Glomerular visceral epithelial cell (primary cell): ENCODE results near the gene TMEM54.

ENCODE experiments used
- DNase-seq: peaks from one replicate; pipeline ENCODE4 v3.0.0-alpha.2; 2016; ENCODE audit errors: extremely low spot score

The TMEM54 gene

DNA sequence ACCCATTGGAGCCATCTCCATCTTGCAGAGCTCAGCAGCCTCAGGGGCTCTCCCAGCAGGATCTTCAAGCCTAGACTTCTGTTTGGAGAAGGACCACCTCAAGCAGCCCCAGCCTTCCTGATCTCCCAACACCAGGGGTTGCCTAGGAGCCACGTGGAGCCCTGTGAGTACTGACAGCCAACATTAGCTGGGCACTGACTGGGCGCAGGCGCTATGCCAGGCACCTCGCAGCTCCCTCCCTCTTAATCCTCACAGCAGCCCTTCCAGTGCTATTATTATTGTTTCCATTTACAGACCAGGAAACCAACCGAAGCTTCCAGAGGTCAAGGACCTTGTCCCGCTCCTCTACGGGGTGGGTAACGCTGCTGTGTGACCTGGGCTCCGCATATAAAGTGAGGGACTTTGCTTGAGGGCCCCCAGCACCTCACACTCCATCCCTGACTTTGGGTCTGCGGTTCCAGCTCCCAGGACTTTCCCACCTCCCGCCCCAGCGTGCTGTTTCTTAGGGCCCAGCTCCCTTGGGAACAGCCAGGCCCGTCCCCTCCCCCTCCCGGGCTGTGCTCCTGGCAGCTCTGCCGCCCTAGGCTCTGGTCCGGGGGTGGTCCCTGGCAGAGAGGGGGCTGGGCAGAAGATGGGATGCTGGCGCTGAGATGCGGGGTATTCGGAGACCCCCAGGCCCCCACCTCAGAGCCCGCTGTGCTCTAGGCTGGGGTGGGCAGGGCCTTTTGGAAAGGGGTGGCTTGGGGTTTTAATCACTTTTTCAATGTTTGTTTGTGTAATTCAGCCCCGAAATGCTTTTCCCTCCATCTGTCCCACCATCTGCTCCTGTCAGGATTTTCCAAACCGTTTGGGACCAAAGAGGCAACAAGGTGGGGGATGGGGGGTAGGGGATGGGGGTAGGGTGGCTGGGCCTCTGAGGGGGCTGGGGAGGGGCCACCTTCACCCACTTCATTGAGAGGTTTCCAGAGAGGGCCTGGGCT, 19.0 kb downstream of the TMEM54 start:
- DNase-seq = no peak

DNA sequence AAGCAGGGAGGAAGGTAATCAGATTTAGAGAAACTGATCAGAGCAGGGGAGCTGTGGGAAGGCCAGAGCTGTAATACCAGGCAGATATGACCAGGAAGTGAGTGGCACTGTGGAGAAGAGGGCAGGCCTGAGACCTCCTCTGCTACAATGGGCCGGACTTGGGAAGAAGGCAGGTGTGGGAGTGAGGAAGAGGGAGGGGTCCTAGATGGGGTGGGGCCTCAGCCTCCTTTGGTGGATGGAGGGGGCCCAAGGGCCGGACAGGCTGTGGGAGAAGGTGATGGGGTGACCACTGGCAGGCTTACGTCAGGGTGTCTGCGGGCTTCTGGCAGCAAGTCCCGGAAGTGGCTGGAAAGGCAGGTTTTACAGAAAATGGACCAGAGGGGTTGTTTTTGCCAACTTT, 19.9 kb downstream of the TMEM54 start:
- DNase-seq = no peak

DNA sequence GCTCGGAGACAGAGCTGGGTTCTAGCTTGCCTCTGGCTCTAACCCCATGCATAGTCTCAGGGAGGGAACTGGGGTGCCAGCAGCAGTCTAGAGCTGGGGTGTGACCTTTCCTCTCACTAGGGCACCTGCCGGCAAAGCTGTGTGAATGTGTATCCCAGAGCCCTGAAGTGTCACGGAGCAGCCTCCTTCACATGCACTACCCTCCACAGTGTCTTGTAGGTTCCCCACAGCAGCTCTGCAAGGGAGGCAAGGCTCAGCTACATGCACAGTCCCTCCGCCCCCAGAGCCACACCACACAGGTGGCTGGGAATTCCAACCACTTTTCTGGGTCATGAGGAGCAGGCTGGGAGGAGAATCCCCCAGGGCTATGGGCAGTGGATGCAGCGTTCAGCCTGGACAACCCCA, 22.6 kb downstream of the TMEM54 start:
- DNase-seq = no peak

DNA sequence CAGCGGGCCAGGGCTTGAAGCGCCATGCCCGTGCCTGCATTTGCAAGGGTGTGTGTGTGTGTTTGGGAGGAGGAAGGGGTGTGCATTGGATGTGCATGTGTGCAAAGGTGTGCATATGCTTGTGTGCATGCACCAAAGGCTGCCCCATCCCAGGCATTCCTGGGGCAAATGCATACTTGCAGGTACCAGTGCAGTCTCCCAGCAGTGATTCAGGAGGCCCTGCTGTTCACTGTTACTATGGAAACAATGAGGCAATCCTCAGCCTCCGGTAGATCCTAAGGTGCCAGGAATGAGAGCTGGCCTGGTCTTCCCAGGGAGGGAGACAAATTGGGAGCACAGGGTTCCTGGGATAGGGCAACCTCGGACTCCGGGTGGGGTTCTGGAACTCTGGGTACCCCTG, 23.0 kb downstream of the TMEM54 start:
- DNase-seq = no peak

DNA sequence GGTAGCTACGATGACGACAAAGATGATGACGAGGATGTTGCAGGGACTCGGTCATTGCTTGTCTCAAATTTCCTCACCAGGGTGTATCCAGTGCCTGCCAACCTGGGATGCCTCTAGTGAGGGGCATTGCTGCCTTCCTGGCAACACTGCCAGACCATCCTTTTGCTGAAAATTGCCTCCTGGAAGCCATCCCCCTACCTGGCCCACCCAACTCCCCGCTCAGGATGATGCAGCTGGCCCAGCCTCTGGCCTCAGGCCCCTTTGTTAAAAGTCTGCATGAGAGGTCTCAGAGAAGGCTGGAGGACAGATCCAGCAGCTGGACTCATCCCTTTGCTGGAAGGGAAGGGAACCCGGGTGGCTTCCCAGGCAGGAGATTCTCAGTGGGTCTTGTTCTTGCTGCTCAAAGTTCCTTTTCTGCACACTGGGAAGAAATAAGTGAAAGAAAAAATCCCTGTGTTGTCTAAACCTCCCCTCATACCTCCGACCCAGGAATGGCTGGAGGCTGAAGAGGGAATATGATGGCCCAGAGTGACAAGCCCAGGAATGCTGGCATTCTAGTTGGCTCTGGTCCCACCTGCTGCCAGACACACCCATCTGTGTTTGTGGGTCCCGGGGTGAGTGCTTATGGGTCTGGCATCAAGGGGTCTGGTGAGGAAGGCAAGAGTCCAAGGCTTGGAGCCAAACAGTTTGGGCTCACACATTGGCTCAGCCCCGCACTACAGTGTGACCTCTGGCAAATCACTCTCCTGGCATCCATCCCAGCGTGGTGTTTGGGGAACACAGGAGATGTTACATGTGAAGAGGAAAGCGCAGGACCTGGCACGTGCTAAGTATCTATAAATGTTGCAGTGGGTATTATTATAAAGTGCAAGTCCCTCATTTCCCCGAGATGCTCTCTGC, 23.7 kb downstream of the TMEM54 start:
- no peak for DNase-seq

DNA sequence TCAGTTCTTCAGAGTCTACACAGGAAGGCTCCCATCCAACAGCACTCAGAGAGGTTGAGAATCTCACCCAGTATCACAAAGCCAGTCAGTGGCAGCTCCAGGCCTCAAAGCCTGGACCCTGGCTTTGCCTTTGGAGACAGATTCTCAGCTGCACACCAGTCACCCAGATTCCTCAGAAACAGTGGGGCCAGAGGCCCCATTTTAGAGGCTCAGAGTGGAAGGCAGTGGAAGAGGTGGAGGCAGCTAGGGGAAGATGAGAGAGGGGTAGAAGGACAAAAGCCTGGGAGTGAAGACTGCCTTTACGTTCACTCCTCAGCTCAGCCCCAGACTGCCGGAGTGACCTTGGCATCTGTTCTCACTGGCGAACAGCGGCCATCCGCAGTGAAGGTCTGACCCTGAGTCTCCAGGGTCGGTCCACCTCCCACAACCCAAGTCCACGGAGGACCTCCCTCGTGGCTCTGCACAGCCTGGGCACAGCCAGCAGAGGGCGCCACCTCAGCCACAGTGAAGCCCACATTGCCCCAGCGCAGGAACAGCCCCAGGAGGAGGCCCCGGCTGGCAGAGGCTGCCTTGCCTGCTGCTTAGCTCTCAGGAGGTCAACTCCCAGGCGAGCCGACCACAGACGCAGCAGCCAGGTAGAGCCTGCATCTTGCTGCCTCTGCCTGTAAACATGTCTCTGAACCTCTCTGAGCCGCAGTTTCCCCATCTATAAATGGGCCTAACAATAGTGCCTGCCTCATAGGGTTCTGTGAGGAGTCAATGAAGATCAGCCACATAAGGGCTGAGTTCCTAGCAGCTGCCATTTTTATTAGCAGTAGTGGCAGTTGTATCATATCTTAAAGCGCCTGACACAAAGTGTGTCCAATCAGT, 24.6 kb downstream of the TMEM54 start:
- DNase-seq = peak; percentile 64

DNA sequence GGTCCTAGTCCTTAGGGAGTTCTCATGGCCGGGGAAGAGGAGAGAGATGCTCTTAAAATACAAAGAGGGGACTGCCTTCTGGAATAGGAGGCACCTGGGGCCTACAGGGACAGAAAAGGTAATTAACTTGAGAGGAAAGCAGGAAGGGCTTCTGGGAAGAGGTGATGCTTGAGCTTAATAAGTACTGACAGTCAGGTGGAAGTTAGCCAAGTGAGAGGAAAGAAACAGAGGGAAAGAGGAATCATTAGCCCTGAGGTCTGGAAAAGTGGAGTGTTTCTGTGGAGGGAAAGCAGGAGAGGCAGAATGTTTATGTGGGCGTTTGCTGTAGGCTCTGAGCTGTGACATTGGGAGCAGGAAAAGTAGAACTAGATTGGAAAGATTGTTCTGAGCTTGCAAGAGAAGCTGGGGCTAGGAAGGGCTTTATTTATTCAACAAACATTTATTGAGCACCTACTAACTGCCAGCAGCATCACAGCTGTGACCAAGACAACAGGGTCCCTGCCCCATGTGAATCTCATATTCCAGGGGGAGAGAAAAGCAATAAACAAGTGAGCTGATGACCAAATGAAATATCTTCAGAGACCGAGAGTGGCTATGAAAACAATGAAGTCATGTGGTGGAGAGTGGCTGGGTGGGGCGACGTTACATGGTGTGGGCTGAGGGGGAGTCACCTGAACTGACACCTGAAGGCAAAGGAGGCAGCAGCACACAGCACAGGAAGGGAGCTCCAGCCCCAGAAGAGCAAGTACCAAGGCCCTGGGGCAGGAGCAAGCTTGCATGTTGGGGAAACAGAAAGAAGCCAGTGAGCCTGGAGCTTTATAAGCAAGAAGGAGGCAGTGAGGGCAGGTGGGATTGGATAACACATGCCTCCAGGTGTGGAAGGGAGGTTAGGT, 26.1 kb downstream of the TMEM54 start:
- no peak for DNase-seq

DNA sequence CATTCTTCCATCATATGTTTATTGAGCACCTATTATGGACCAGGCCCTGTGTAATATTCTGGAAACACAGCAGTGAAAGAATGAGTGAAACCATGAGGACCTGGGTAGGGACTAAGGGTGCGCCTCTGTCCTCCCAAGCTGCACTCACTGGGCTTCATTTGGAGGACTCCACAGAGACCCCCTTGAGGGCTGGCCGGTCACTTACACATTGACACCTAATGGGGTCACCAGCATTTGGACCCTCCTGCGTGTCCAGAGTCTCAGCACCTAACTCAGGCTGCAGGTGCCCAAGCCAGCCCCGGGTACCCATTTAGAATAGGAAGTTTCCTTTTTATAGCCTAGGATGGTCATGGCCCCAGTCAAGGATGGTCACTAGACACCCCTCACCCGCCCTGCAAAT, 27.7 kb downstream of the TMEM54 start:
- DNase-seq = no peak

DNA sequence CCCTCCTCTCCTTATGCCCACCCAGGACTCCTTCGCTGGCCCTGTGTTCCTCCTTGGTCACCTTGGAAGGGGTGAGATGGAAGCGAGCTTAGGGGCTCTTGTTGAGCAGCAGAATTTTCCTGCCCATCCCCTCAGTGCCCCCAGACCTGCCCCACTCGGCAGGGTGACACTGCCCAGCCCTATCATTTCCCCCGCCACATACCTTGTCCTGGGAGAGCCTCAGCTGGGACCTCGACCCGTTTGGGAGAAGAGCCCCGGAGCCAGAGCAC, 29.1 kb downstream of the TMEM54 start:
- no peak for DNase-seq

DNA sequence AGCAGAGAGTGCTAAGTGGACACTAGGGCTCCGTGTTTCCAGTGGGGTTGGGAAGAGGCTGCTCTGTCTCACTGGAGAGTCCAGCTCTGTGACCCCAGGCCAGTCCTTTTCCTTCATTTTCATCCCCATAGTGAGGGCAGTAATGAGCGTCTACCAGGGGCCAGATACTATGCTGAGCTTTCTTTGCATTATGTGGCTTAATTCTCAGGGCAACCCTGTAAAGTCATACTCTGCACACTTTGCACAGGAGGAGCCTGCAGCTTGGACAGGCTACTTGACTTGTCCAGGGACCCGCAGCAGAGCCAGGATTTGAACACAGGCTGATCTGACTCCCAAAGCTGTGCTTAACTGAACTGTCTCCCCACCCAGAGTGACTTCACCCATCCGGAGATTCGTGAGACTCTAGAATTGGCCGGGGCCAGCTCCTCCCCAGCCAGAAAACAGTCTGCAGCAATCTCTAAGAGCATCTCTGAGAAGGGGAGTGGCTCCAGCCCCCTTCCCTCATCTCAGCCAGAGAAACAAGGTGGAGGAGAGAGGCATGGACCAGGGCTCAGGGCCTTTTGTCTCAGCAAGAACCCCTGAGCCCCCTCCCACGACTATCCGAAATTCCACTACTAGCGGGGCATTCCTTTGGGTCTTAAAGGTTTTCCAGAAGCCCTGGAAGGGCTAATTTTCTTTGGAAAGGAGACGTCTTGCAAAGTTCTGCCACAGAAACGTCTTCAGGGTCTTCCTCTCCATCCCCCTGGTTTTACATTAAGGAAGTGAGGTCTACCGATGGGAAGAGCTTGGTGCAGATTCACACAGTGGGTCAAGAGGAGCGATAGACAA, 29.6 kb downstream of the TMEM54 start:
- no peak for DNase-seq

DNA sequence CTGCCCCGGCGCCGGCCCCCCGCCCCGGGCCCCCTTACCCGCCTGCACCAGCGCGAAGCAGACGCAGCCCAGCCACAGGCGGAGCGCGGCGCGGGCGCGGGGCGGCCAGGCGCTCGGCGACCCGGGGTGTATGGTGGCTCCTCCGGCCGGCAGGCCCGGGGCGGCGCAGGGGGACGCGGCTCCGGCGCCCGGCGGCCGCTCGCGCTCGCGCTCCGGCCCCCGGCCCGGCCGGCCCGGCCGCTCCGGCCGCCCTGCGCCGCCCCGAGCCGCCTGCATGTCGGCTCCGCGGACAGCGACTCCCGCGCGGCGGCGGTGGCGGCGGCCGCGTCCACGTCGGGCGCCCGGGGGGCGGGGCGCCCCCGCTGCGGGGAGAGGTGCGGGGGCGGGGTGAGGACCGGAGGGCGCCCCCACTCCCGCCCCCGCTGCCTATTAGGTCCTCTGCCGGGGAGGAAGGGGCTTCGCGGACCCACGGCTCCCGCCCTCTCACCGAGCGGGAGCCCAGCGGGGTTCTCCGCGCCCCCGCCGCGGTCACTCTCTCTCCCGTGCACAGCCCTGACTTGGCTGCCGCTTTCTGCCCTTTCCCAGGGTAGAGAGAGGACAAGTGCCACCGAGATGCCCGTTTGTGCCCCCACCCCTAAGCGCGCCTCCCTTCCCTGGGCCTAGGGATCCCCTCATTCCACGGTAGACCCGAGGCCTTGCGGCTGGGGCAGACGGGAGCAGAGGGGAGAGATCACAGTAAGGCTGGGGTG, 30.4 kb downstream of the TMEM54 start, which contains the start of gene FNDC5:
FNDC5 (minus strand) TSS at position 298 of the 749 bp plus-strand sequence.
- no peak for DNase-seq

DNA sequence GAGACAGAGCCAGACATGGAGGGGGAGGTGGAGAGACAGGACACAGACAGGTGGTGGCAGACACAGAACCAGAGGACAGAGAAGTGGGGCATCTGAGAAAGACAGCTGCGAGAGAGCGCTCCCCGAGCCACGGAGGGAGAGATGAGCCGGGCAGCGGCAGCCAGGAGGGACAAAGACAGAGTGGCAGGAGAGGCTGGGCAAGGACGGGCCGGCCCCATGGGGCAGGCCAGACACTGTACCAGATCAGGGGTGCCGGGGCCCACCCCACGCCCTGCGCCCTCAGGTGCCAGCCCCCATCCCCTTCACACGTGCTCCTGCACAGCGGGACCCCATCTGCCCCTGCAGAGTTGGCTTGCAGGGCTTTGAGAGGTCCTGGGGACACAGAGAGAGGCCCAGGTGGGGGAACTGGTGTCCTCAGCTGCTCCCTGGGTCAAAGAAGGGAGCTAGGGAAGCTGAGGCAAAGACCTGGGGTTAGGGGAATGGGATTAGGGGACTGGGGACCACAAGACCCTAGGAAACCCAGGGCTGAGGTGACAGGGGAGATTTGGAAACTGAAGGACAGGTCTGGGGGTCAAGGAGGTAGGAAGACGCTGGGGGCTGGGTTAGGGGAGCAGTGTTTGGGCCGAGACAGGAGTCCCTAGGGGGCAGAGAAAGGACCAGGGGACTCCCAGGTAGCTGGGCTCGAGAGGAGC, 31.1 kb downstream of the TMEM54 start:
- DNase-seq = no peak

DNA sequence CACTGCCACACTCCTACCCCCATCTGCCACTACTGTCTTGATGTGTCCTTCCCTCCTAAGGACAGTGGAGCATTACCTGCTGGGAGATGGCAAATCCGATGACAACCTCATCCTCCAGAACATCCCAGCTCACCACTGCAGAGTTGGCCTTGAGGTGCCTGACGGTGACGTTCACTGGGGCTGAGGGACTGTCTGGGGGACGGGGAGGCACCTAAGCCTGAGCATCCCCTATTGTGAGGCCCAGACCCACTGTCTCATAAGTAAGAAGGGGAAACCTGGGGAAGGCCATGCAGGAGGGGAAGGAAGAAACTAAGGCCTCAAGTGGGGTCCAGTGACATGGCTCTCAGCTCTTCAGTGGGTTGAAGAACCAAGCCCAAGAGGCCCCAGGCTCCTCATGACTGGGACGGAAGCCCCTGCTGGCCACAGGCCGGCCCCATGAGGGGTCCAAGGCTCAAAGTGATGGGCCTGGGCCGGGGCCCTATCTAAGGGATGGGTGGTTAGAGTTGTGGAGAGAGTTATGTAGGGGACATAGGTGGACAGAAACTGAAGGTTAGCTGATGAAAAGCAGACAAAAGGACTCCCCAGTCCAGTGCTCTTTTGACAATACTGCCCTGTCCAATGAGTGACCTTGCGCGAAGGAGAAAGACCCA, 32.3 kb downstream of the TMEM54 start:
- no peak for DNase-seq

DNA sequence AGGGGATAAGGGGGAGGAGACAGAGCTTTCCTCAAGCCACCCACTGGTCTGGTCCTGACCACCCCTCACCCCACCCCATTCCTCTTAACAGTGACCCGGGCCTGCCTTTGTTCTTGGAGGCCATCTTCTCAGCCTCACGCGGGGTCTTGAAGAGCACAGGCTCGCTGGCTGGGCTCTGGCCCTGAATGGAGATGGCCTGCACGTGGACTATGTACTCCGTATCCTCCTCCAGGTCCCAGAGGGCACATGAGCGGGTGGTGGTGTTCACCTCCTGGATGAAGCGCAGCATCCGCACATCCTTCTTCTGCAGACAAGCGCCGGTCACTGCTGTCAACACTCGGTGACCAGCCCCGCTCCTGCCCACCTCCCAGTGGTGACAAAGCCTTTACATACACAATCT, 33.1 kb downstream of the TMEM54 start:
- DNase-seq = no peak

DNA sequence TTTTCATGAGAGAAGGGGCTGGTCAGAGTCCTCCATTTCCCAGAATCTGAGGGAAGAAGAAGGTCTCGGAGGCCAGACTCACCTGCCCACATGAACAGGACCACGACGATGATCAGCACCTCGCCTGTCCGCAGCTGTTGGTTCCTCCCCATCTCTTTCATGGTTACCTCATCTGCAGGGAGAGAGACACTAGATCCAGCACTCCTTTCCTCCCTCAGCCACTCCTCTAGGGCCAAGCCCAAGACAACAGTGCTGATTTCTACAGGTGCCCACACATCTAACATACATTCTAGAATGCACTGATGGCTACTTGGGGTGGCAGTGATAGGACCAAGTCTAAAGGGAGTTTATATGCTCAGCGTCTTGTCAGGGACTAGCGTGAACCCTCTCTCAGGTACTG, 33.5 kb downstream of the TMEM54 start:
- no peak for DNase-seq

DNA sequence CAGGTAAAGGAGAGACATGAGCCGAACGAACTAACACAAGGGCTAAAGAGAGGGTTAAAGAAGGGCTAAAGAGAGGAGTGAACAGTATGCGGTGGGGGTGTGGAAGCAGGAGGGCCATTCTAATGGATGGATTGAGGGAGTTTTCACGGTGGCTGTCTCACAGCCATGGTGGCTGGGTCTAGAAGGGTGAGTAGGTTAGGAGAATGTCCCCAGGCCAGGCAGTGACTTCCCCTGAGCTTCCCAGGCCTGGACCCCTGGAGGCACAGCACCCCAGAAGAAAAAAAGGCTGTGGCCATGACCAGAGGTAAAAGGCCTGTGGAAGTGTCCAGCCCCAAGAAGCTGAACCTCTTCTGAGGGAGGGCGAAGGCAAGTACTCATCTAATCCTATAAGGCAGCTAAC, 34.0 kb downstream of the TMEM54 start:
- no peak for DNase-seq

DNA sequence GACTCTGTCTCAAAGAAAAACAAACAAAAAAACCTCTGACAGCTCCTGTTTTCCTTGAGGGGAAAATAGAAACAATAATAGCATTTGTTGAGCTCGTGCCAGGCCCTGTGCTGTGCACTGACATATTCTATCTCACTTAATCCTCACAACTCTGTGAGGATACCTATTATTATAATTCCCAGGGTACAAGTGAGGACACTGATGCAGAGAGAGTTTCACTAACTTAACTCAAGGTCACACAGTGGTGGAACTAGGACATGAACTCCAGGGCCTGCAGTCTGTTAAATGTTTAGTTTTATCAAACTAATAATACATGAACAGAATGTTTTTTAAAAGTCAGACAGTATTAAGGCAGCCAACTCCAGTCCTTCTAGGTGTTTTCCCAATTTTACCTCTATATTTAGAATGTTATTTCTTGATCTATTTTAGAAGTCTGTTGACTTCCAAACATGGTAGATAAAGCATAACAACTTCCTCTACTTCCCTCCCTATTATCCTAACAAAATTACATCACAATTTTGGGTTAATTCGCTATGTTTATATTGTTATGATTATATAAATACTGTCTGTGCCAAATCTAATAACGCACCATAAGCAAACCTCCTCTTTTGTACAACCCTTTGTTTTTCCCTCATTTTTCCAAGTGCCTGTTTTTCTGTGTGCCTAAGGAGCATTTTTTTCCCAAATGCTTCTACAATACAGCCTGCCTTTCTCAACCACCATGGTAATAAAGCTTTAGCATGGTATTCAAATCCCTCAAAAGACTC, 35.4 kb downstream of the TMEM54 start:
- no peak for DNase-seq
